ENCODE measurements around the gene ZNF722.
"Not testable (repeated sequence)": the region's sequence is repeated elsewhere in the genome, so short reads cannot be mapped to it uniquely, and the experiment has no call there.

The ZNF722 gene
- 0 reads per million in 2 donors for total RNA-seq

GRCh38 chr7:63998549-63998948 is at the start of gene ZNF722:
TSS of gene ZNF722 (plus strand) at chr7:63998849. CDS start at chr7:63998962, 113 bp downstream.
- no peak for DNase-seq

- DNase-seq = no peak
Observed at GRCh38 chr7:63953181-63953580, 45.5 kb upstream of the ZNF722 start.

GRCh38 chr7:63968629-63969028 is 30.0 kb upstream of the ZNF722 start:
- no peak for DNase-seq

- DNase-seq = not testable (repeated sequence)
Observed at GRCh38 chr7:64015496-64015895, 16.8 kb downstream of the ZNF722 start.

- DNase-seq = no peak
Observed at GRCh38 chr7:64035388-64035787, 36.7 kb downstream of the ZNF722 start.

DNA sequence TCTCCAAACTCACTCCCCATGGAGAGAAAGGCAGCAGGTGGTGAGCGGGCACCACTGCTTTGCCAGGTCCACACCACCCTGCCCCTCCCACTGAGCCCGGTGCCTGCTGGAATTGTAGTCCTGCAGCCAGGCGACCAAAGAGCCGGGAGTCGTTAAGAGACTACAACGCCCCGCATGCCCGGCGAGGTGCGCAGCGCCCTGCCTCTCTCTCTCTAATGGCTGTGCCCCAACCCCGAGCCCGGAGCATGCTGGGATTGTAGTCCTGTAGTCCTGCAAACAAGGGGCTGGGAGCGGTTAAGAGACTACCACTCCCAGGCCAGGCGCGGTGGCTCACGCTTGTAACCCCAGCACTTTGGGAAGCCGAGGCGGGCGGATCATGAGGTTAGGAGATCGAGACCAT is 38.4 kb downstream of the ZNF722 start:
- DNase-seq = no peak

DNA sequence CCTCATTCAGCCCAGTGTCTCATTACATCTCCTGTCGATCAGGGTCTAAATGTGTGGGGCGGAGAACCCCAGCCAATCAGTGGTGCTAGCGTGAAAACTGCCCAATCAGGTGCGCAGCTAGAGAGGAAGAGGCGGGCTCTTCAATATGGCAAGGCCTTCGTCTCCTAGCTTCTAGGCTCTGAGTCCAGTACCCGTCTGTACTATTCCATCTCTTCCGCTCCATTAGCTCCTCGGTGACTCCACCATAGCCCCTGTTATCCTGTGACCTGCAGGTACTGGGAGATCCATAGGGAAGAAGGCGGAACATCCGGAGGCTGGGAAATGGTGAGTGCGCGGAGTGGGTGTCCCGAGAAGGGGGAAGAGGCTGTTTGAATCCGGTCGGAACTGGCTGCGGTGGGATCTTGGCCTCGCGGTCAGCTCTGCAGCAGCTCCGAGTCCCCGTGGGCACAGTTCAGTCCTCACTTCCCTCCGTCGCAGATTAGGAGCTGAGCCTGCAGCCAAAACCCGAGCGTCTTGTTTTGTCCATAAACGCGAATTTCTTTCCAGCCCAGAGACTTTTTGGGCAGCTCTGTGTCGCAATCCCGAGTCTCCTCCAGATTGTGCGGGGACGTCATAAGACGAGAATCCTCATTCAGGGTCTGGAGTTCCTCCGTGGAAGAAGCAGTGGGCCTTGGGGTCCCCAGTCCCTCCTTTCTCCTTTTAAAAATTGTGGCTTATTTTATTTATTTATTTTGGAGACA is 46.8 kb downstream of the ZNF722 start, which contains the start of gene ZNF727:
TSS of gene ZNF727 (plus strand) at position 134 of the 740 bp plus-strand sequence. CDS start at position 322, 188 bp downstream.
- no peak for DNase-seq

DNA sequence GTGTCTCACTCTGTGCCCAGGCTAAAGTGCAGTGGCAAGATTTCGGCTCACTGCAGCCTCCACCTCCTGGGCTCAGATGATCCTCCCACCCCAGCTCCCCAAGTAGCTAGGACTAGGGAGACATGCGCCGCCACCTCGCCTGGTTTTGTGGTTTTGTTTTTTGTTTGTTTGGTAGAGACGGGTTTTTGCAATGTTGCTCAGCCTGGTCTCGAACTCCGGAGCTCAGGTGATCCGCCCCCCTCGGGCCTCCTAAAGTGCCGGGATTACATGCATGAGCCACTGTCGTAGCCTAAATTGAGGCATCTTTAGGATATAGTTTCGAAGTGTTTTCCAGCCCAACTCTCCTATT is 47.4 kb downstream of the ZNF722 start:
- no peak for DNase-seq
